IMR-90 (cell line): Measurements from ENCODE around the gene KDM2A. TPM values are rescaled to one million over a fixed set of nuclear protein-coding genes. Genes with fewer than 3 reads are reported as not detected.

Source experiments
- ATAC-seq: fragments of 200-7000 bp; cut with Tn5 transposase; 2 replicates; pipeline ENCODE4 v1.9.1; 2020; ENCODE audit warnings: low read depth, mild to moderate bottlenecking, moderate library complexity
- BruUV-seq: library from RNA; stranded (reverse); fragments of 400-500 nt; replicated peaks from 2 replicates; lab custom pipeline; 2021; lab: Mats Ljungman, UMichigan
- CTCF ChIA-PET: fragments of 300-600 bp; formaldehyde crosslinking; extraction: SDS; loops from one replicate; lab custom pipeline; 2021; ENCODE audit warnings: antibody characterized with exemption; lab: Yijun Ruan, JAX
- POLR2A ChIA-PET: fragments of 300-600 bp; sonication (Branson Sonifier 250); formaldehyde crosslinking; loops from one replicate; lab custom pipeline; 2022; ENCODE audit warnings: antibody characterized with exemption; ENCODE audit not compliant: unreplicated experiment; lab: Charles Lee
- DNase-seq: peaks from one replicate; pipeline ENCODE4 v3.0.0; 2013
- H2AFZ ChIP-seq: replicated peaks from 2 replicates; pipeline ENCODE3; 2013; ENCODE audit warnings: low read length, mild to moderate bottlenecking; ENCODE audit not compliant: poor library complexity
- H2AK5ac ChIP-seq: 2 replicates; pipeline ENCODE4 v1.6.1; 2013; ENCODE audit warnings: low read depth, low read length, inconsistent platforms
- H2AK9ac ChIP-seq: replicated peaks from 2 replicates; pipeline ENCODE3; 2013; ENCODE audit warnings: mild to moderate bottlenecking, low read depth, low read length, moderate library complexity; ENCODE audit not compliant: poor library complexity
- H2BK120ac ChIP-seq: 2 replicates; pipeline ENCODE4 v1.6.1; 2013; ENCODE audit warnings: low read depth, low read length, inconsistent platforms
- H2BK15ac ChIP-seq: 3 replicates; pipeline ENCODE4 v1.6.1; 2013; ENCODE audit warnings: low read depth, low read length, inconsistent platforms
- H2BK20ac ChIP-seq: 2 replicates; pipeline ENCODE4 v1.6.1; 2013; ENCODE audit warnings: low read depth, mild to moderate bottlenecking, inconsistent platforms, low read length, moderate library complexity
- H2BK5ac ChIP-seq: 2 replicates; pipeline ENCODE4 v1.6.1; 2013; ENCODE audit warnings: mild to moderate bottlenecking, low read depth, low read length, inconsistent platforms; ENCODE audit not compliant: poor library complexity, severe bottlenecking
- H3K14ac ChIP-seq: replicated peaks from 2 replicates; pipeline ENCODE4 v1.6.1; 2013; ENCODE audit warnings: low read depth, low read length, inconsistent platforms
- H3K18ac ChIP-seq: 2 replicates; pipeline ENCODE4 v1.6.1; 2013; ENCODE audit warnings: low read depth, low read length, control low read depth
- H3K23ac ChIP-seq: 2 replicates; pipeline ENCODE4 v1.6.1; 2013; ENCODE audit warnings: low read depth, low read length, inconsistent platforms
- H3K27ac ChIP-seq: 2 replicates; pipeline ENCODE4 v1.5.1; 2013; ENCODE audit warnings: mild to moderate bottlenecking, control low read depth, low read length; ENCODE audit not compliant: insufficient read depth
- H3K27me3 ChIP-seq: 2 replicates; pipeline ENCODE4 v1.6.1; 2013; ENCODE audit warnings: low read length; ENCODE audit not compliant: control insufficient read depth, insufficient read depth
- H3K36me3 ChIP-seq: 2 replicates; pipeline ENCODE4 v1.6.1; 2013; ENCODE audit warnings: low read length, mixed read lengths; ENCODE audit not compliant: control insufficient read depth, insufficient read depth
- H3K4ac ChIP-seq: 2 replicates; pipeline ENCODE4 v1.6.1; 2013; ENCODE audit warnings: low read depth, low read length, inconsistent platforms
- H3K4me1 ChIP-seq: 2 replicates; pipeline ENCODE4 v1.6.1; 2013; ENCODE audit warnings: low read length, mixed read lengths; ENCODE audit not compliant: control insufficient read depth, insufficient read depth
- H3K4me2 ChIP-seq: 2 replicates; pipeline ENCODE4 v1.6.1; 2013; ENCODE audit warnings: low read depth, mild to moderate bottlenecking, control low read depth, low read length, moderate library complexity
- H3K4me3 ChIP-seq: 2 replicates; pipeline ENCODE4 v1.5.1; 2013; ENCODE audit warnings: low read depth, mild to moderate bottlenecking, control low read depth, low read length, moderate library complexity; ENCODE audit not compliant: insufficient read depth
- H3K56ac ChIP-seq: 2 replicates; pipeline ENCODE4 v1.6.1; 2013; ENCODE audit warnings: low read length, inconsistent platforms; ENCODE audit not compliant: insufficient read depth; ENCODE audit errors: extremely low read depth
- H3K79me1 ChIP-seq, 2 experiments: 2 replicates each; pipeline ENCODE4 v1.6.1; 2013; ENCODE audit warnings: low read length in 2 of 2, inconsistent platforms in 1 of 2, low read depth in 1 of 2
- H3K9ac ChIP-seq: 2 replicates; pipeline ENCODE4 v1.6.1; 2013; ENCODE audit warnings: low read depth, low read length, control low read depth
- H3K9me1 ChIP-seq: 2 replicates; pipeline ENCODE4 v1.6.1; 2013; ENCODE audit warnings: low read length, inconsistent platforms; ENCODE audit not compliant: insufficient read depth
- H3K9me3 ChIP-seq: 2 replicates; pipeline ENCODE4 v1.6.1; 2013; ENCODE audit warnings: low read length; ENCODE audit not compliant: control insufficient read depth, insufficient read depth
- H4K20me1 ChIP-seq: 2 replicates; pipeline ENCODE4 v1.6.1; 2013; ENCODE audit warnings: low read length, inconsistent platforms; ENCODE audit not compliant: insufficient read depth
- H4K5ac ChIP-seq: 2 replicates; pipeline ENCODE4 v1.6.1; 2013; ENCODE audit warnings: mild to moderate bottlenecking, low read depth, low read length, control low read depth
- H4K8ac ChIP-seq, 2 experiments: 2 replicates each; pipeline ENCODE4 v1.6.1; 2013; ENCODE audit warnings: low read depth in 2 of 2, low read length in 2 of 2, control low read depth in 1 of 2, inconsistent platforms in 1 of 2
- H4K91ac ChIP-seq: 2 replicates; pipeline ENCODE4 v1.6.1; 2013; ENCODE audit warnings: low read depth, low read length, inconsistent platforms; ENCODE audit not compliant: insufficient read depth
- CEBPB ChIP-seq: IDR thresholded peaks from 2 replicates; pipeline ENCODE4 v1.6.1; 2012; ENCODE audit warnings: low read depth, low read length, improper control_type of control experiment
- WGBS, 2 experiments: methylation state at CpG; one replicate each; pipeline versions ENCODE4 v1.1.5 to v1.1.7; 2013; ENCODE audit warnings: missing lambda C conversion rate in 2 of 2; ENCODE audit not compliant: insufficient read length in 1 of 2; ENCODE audit errors: extremely low coverage in 2 of 2; 5-methylcytosine and 5-hydroxymethylcytosine counted together
- dilution Hi-C: fragments of 300-500 bp; cut with HindIII; formaldehyde crosslinking; loops from one replicate; pipeline ENCODE4 v1.14.3; 2018; ENCODE audit warnings: low sequenced_read_pairs; ENCODE audit not compliant: unreplicated experiment
- in situ Hi-C: fragments of 300-500 bp; cut with MboI; formaldehyde crosslinking; loops from 3 replicates; pipeline ENCODE4 v1.14.3; 2019; ENCODE audit warnings: low sequenced_read_pairs, inconsistent platforms, mixed read lengths
- intact Hi-C: fragments of 100-400 bp; cut with micrococcal nuclease; formaldehyde crosslinking; loops from 2 replicates; pipeline ENCODE4 v1.10.0; 2022
- polyA plus RNA-seq, 3 experiments: library from polyadenylated mRNA; depleted of rRNA; stranded (reverse); fragments of >200 nt; gene quantifications; 2 replicates each; pipeline ENCODE4 v1.2.3, GENCODE V29; 2012; ENCODE audit warnings: low replicate concordance in 1 of 3
- total RNA-seq: library from RNA; depleted of rRNA; stranded (reverse); fragments of >200 nt; gene quantifications from 2 replicates; pipeline ENCODE4 v1.2.3, GENCODE V29; 2012

KDM2A gene
- total and polyA plus RNA-seq, 2 of the 4 experiments (the other 2 are of a cell fraction) = 26.7 to 42.6 TPM

- Histone ChIP-seq H2BK15ac (no peak overlapping the region), H3K14ac (no peak overlapping the region), H4K91ac (no peak overlapping the region), H3K27ac (no peak overlapping the region), H3K36me3 (peaks cover 32% of the 10 kb centered on the region), H3K27me3 (no peaks in the 10 kb centered on the region), H3K9me3 (peaks cover 2% of the 10 kb centered on the region; the same call in 1 of the 2 replicates), H2BK5ac (no peak overlapping the region), H2BK20ac (no peak overlapping the region), H3K18ac (no peak overlapping the region), H3K4ac (0 out of 2 replicates have a peak overlapping the region, but pooled peaks have one; percentile 98), H3K79me1 (peaks cover 16 to 61% of the 10 kb centered on the region in 2 experiments), H3K9ac (no peak overlapping the region), H2BK120ac (no peak overlapping the region), H3K9me1 (peaks cover 22% of the 10 kb centered on the region; the same call in 1 of the 2 replicates), H3K4me3 (no peak overlapping the region), H3K23ac (peak overlapping the region; percentile 94), H2AK9ac (no peak overlapping the region), H4K20me1 (peaks cover 15% of the 10 kb centered on the region), H4K8ac (no peak overlapping the region; a peak in 1 of 4 replicates), H2AK5ac (peak overlapping the region; percentile 67), H3K4me2 (no peak overlapping the region), H3K56ac (no peak overlapping the region), H3K4me1 (peaks cover 21% of the 10 kb centered on the region), H4K5ac (no peak overlapping the region), H2AFZ (no peak overlapping the region)
- BruUV-seq = no TSS peak
- CTCF ChIA-PET = interaction anchor here (1.0 kb wide), 1 partner anchor 48 kb away, joined by 3 read pairs; no protein-coding TSS in a partner anchor
- in situ Hi-C loops = no loop called here
- no peak for DNase-seq
- dilution Hi-C loops = no loop called here
- intact Hi-C loops = no loop called here
- no peak for ATAC-seq
- POLR2A ChIA-PET = no interaction called here
- 100% methylated on average over 4 of the region's 7 CpGs; no CpG with 5 or more reads in 1 of the 2 experiments for WGBS, 2 experiments
- TF ChIP-seq CEBPB = no peak
Measured at GRCh38 chr11:67290801-67291200, 171.7 kb downstream of the KDM2A start.
